Measurements from ENCODE around the gene RBM28. TPM values are rescaled to one million over a fixed set of nuclear protein-coding genes. Genes with fewer than 3 reads are reported as not detected.
"Not testable (repeated sequence)": the region's sequence is repeated elsewhere in the genome, so short reads cannot be mapped to it uniquely, and the experiment has no call there.

RBM28 gene
- total RNA-seq, 1 donor from 2014 or later, result 53.2 TPM

DNA sequence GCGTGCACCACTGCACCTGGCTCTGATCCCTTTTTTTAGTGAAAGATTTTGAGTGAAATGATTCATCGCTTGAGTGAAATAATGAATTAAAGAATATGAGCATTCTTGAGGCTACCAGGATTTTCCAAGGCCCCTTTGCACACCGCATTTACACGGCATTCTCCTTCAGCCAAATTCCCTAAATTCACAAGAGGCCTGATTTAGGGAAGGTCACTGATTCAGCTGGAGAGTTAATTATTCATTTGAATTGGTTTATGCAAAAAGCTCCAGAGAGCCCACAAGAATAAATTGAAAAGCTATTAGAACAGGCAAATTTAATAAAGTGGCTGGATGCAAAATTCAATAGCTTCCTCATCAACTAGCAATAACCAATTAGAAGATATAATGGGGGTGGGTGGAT is 56.2 kb downstream of the RBM28 start:
- Mint-ChIP-seq H3K36me3 (ENCODE audit: unreplicated experiment) (peaks cover 21% of the 10 kb centered on the region), H3K4me3 (ENCODE audit: unreplicated experiment) (no peak overlapping the region)

DNA sequence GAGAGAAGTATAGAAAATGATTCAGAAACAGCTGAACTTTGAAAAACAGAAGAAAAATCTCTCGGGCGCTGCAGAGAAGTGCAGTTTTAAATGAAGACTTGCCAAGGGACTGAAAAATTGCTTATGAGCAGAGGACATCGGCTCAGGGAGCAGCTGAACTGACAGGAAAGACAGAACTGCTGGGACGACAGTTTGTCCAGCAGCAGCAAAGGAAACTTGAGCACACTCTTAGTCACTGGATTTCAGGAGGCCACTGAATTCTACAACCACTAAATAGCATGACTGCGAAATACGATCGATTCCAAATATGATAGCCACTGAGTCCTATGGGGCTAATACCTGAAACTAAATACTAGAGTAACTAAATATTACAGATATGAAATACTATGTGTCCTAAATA is 59.6 kb downstream of the RBM28 start:
- Mint-ChIP-seq H3K4me1 (ENCODE audit: low read depth, unreplicated experiment) (no peaks in the 10 kb centered on the region), H3K27ac (ENCODE audit: unreplicated experiment) (no peak overlapping the region), H3K9me3 (ENCODE audit: unreplicated experiment) (peaks cover 7% of the 10 kb centered on the region), H3K36me3 (ENCODE audit: unreplicated experiment) (peaks cover 20% of the 10 kb centered on the region), H3K4me3 (ENCODE audit: unreplicated experiment) (no peak overlapping the region), H3K27me3 (ENCODE audit: unreplicated experiment) (peaks cover 7% of the 10 kb centered on the region)
- TF ChIP-seq, protein P1, sequence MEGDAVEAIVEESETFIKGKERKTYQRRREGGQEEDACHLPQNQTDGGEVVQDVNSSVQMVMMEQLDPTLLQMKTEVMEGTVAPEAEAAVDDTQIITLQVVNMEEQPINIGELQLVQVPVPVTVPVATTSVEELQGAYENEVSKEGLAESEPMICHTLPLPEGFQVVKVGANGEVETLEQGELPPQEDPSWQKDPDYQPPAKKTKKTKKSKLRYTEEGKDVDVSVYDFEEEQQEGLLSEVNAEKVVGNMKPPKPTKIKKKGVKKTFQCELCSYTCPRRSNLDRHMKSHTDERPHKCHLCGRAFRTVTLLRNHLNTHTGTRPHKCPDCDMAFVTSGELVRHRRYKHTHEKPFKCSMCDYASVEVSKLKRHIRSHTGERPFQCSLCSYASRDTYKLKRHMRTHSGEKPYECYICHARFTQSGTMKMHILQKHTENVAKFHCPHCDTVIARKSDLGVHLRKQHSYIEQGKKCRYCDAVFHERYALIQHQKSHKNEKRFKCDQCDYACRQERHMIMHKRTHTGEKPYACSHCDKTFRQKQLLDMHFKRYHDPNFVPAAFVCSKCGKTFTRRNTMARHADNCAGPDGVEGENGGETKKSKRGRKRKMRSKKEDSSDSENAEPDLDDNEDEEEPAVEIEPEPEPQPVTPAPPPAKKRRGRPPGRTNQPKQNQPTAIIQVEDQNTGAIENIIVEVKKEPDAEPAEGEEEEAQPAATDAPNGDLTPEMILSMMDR (IDR thresholded peaks at IDR 0.05; ENCODE audit: partially characterized antibody, unreplicated experiment), result no peak
- DNase-seq, result no peak

More for the DNA sequence above, 56.2 kb downstream of the RBM28 start:
- Mint-ChIP-seq H3K27me3 (ENCODE audit: unreplicated experiment) (peaks cover 2% of the 10 kb centered on the region), H3K27ac (ENCODE audit: unreplicated experiment) (no peak overlapping the region), H3K4me1 (ENCODE audit: low read depth, unreplicated experiment) (no peaks in the 10 kb centered on the region), H3K9me3 (ENCODE audit: unreplicated experiment) (peaks cover 2% of the 10 kb centered on the region)
- TF ChIP-seq, protein P1 (IDR thresholded peaks at IDR 0.05; ENCODE audit: partially characterized antibody, unreplicated experiment), result no peak
- DNase-seq, result no peak

DNA sequence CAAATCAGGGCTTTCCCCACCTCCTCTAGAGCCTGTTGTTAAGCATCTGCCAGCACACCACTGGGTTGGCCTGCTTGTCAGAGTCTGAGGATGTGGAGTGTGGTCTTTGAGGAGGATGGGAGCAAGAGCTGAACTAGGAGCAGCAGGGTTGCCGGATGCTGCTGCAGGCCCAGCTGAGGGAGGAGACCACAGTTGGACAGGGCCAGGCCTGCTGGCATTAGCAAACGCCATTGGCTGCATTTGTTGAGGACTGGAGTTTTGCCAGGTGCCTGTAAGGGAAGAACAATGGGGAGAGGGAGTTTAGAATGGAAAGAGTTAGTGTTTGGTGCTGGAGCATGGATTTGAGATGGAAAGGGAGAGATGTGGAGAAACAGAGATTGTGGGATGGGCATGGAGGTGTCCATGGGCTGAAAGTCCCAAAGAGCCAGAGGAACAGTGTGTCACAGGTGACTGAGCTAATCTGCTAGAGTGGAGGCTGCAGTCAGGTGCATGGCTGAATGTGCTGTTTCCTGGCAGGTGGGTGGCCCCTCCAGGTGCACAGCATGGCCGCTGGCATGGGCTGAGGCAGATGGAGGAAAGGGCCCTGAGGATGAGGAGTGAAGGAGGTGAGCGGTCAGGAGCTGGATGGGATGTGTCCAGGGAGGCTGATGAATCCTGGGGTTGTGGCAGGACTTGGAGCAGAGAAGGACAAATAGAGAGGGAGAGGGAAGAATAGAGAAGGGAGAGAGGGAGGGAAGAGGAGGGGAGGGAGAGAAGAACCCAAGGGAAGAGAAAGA is 61.9 kb downstream of the RBM28 start:
- no peak for DNase-seq
- Mint-ChIP-seq H3K4me1 (ENCODE audit: low read depth, unreplicated experiment) (no peaks in the 10 kb centered on the region), H3K36me3 (ENCODE audit: unreplicated experiment) (peaks cover 20% of the 10 kb centered on the region), H3K27me3 (ENCODE audit: unreplicated experiment) (peaks cover 9% of the 10 kb centered on the region), H3K27ac (ENCODE audit: unreplicated experiment) (no peak overlapping the region), H3K4me3 (ENCODE audit: unreplicated experiment) (no peak overlapping the region), H3K9me3 (ENCODE audit: unreplicated experiment) (peaks cover 10% of the 10 kb centered on the region)
- TF ChIP-seq, protein P1 (IDR thresholded peaks at IDR 0.05; ENCODE audit: partially characterized antibody, unreplicated experiment), result no peak

DNA sequence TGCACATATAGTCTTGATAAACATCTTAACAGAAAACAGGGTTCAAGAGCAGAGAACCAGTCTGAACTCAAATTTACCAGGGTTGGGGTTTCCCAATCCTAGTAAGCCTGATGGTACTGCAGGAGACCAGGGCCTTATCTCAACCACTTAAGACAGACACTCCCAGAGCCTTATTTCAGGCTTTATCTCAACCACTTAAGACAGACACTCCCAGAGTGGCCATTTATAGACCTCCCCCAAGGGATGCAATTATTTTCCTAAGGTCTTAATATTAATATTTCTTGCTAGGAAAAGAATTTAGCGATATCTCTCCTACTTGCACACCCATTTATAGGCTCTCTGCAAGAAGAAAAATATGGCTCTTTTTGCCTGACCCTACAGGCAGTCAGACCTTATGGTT is 63.3 kb downstream of the RBM28 start:
- not testable (repeated sequence) for H3K27ac Mint-ChIP-seq (ENCODE audit: unreplicated experiment); DNase-seq; H3K4me3 Mint-ChIP-seq (ENCODE audit: unreplicated experiment); H3K4me1 Mint-ChIP-seq (ENCODE audit: low read depth, unreplicated experiment)
- H3K27me3 Mint-ChIP-seq (ENCODE audit: unreplicated experiment), result peaks cover 12% of the 10 kb centered on the region
- H3K9me3 Mint-ChIP-seq (ENCODE audit: unreplicated experiment), result peaks cover 10% of the 10 kb centered on the region
- H3K36me3 Mint-ChIP-seq (ENCODE audit: unreplicated experiment), result peaks cover 17% of the 10 kb centered on the region

DNA sequence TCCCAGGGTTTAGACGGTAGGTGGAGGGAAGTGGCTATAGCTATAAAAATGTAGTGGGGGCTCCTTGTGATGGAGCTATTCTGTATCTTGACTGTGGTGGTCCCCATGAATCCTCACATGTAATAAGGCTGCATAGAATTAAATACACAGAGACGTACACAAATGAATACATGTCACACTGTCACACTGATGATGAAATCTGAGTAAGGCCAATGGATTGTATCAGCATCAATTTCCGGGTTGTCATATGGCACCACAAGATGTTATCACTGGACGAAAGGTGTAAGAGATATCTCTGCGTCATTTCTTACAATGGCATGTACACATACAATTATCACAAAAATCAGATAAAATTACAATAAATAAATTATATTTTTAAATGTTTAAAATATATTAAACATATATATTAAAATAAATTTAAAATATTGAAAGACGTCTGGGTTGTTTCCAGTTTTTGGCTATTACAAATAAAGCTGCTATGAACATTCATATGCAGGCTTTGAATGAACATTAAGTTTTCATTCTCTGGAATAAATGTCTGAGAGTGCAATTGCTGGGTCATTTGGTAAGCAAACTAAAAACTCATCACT is 64.5 kb downstream of the RBM28 start:
- Mint-ChIP-seq H3K36me3 (ENCODE audit: unreplicated experiment) (peaks cover 13% of the 10 kb centered on the region), H3K9me3 (ENCODE audit: unreplicated experiment) (peaks cover 13% of the 10 kb centered on the region), H3K4me1 (ENCODE audit: low read depth, unreplicated experiment) (peaks cover 4% of the 10 kb centered on the region), H3K27me3 (ENCODE audit: unreplicated experiment) (peaks cover 12% of the 10 kb centered on the region), H3K27ac (ENCODE audit: unreplicated experiment) (no peak overlapping the region), H3K4me3 (ENCODE audit: unreplicated experiment) (no peak overlapping the region)
- no peak for DNase-seq
- TF ChIP-seq, protein P1 (IDR thresholded peaks at IDR 0.05; ENCODE audit: partially characterized antibody, unreplicated experiment), result no peak
